ENCODE results near the gene SORCS3. TPM values are rescaled to one million over a fixed set of nuclear protein-coding genes. Genes with fewer than 3 reads are reported as not detected.

SORCS3 gene
- total and polyA plus RNA-seq, 9 of the 15 experiments (the other 6 are each of a cell fraction or from before 2014, with no cell fraction given) = not detected

DNA sequence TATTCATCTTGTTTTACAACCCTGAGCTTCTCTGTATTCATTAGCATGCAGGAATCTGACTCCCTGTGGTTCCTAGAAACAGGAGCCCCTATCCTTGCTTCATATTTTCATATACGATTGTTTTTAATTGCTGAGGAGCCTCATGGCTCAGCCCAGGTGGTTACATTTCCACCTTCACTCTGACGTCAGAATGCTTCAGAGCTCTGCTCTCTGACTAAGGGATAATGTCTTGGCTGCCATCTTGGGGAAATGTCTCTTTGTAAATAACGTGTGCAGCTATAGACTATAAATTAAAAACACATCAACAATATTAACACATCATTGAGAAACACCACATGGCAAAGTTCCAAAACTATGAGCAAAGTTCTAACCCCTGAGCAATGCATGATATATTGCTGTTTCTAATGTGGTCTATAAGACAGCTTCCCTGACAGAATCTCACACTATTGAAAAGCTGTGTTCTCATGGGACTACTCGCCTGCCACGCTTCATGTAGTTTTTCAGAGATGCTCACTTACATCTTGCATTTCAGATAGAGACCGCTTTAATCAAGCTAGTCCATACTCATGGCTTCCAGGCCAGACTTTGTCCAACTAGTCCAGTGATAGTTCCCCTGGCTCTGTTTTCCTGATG, 227.0 kb downstream of the SORCS3 start:
- ChIA-PET POLR2A (no interaction called here), CTCF (ENCODE audit: low intra/inter-chr PET ratio) (no interaction called here)
- Histone ChIP-seq H3K9ac (ENCODE audit: insufficient read depth in 1 of 2, low read depth in 2 of 2, low read length in 2 of 2) (no peak overlapping the region), H3K36me3 (ENCODE audit: control insufficient read depth, insufficient read depth, low read length) (no peaks in the 10 kb centered on the region), H3K9me3 (replicated peaks; ENCODE audit: control insufficient read depth, insufficient read depth, low read depth, low read length) (no peaks in the 10 kb centered on the region), H3K4me1 (replicated peaks in 1 of 2; ENCODE audit: control insufficient read depth in 2 of 2, insufficient read depth in 2 of 2, low read length in 2 of 2) (no peaks in the 10 kb centered on the region), H3K27me3 (ENCODE audit: control insufficient read depth in 2 of 2, insufficient read depth in 2 of 2, low read length in 2 of 2) (no peaks in the 10 kb centered on the region), H3K79me2 (ENCODE audit: control insufficient read depth, insufficient read depth, low read length) (no peaks in the 10 kb centered on the region), H4K20me1 (replicated peaks; ENCODE audit: control insufficient read depth, insufficient read depth, low read length) (no peaks in the 10 kb centered on the region), H3K4me2 (ENCODE audit: insufficient read depth, low read length) (no peak overlapping the region), H3K4me3 (no peak overlapping the region), H3K9me1 (ENCODE audit: control insufficient read depth, insufficient read depth, low read length) (no peaks in the 10 kb centered on the region), H2AFZ (ENCODE audit: low read depth, low read length) (no peak overlapping the region), H3K27ac (ENCODE audit: extremely low read depth, low read depth, low read length) (no peak overlapping the region)
- BruUV-seq (replicated peaks) = no TSS peak
- in situ Hi-C loops (cut with MboI) = no loop called here
- ATAC-seq (no peak), DNase-seq (ENCODE audit: extremely low read depth in 1 of 4, low spot score in 3 of 4) (no peak), FAIRE-seq (no peak)
- TF ChIP-seq KAT8 (IDR thresholded peaks at IDR 0.05; ENCODE audit: low read depth) = no peak
- TF ChIP-seq, protein P1, sequence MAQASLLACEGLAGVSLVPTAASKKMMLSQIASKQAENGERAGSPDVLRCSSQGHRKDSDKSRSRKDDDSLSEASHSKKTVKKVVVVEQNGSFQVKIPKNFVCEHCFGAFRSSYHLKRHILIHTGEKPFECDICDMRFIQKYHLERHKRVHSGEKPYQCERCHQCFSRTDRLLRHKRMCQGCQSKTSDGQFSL (CRISPR knock-in tag; IDR thresholded peaks at IDR 0.05) = no peak
- TF ChIP-seq, protein P1 (tag; IDR thresholded peaks at IDR 0.05) = no peak
- TF ChIP-seq SP2 (IDR thresholded peaks at IDR 0.05; ENCODE audit: extremely low read depth, low read depth, low read length, poor library complexity, severe bottlenecking) = no peak
- no peak for TF ChIP-seq EGR1 (conservative IDR thresholded peaks at IDR 0.05)
- TF ChIP-seq IRF2 (CRISPR knock-in tag; IDR thresholded peaks at IDR 0.05) = no peak
- TF ChIP-seq BACH1 (tag; IDR thresholded peaks at IDR 0.05) = no peak
- TF ChIP-seq ZSCAN32 (CRISPR knock-in tag; IDR thresholded peaks at IDR 0.05) = no peak
- TF ChIP-seq RBBP5 (IDR thresholded peaks at IDR 0.05; ENCODE audit: borderline replicate concordance, insufficient read depth, low read length, poor library complexity, severe bottlenecking) = no peak
- TF ChIP-seq, protein P2, sequence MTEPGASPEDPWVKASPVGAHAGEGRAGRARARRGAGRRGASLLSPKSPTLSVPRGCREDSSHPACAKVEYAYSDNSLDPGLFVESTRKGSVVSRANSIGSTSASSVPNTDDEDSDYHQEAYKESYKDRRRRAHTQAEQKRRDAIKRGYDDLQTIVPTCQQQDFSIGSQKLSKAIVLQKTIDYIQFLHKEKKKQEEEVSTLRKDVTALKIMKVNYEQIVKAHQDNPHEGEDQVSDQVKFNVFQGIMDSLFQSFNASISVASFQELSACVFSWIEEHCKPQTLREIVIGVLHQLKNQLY (CRISPR knock-in tag; conservative IDR thresholded peaks at IDR 0.05) = no peak
- no peak for TF ChIP-seq ZNF124 (CRISPR knock-in tag; IDR thresholded peaks at IDR 0.05)
- TF ChIP-seq SRSF3 (IDR thresholded peaks at IDR 0.05; ENCODE audit: insufficient read depth, low read length) = no peak
- TF ChIP-seq ZNF75A (CRISPR knock-in tag; IDR thresholded peaks at IDR 0.05) = no peak
- no peak for TF ChIP-seq ZNF76 (CRISPR knock-in tag; IDR thresholded peaks at IDR 0.05; ENCODE audit: borderline replicate concordance)
- no peak for TF ChIP-seq MCM3 (IDR thresholded peaks at IDR 0.05)
- TF ChIP-seq ETS2 (tag; IDR thresholded peaks at IDR 0.05; ENCODE audit: borderline replicate concordance, poor library complexity, severe bottlenecking) = no peak
- TF ChIP-seq, protein P3, sequence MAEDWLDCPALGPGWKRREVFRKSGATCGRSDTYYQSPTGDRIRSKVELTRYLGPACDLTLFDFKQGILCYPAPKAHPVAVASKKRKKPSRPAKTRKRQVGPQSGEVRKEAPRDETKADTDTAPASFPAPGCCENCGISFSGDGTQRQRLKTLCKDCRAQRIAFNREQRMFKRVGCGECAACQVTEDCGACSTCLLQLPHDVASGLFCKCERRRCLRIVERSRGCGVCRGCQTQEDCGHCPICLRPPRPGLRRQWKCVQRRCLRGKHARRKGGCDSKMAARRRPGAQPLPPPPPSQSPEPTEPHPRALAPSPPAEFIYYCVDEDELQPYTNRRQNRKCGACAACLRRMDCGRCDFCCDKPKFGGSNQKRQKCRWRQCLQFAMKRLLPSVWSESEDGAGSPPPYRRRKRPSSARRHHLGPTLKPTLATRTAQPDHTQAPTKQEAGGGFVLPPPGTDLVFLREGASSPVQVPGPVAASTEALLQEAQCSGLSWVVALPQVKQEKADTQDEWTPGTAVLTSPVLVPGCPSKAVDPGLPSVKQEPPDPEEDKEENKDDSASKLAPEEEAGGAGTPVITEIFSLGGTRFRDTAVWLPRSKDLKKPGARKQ (CRISPR knock-in tag; IDR thresholded peaks at IDR 0.05) = no peak
- no peak for TF ChIP-seq NFRKB (IDR thresholded peaks at IDR 0.05; ENCODE audit: low read depth)
- intact Hi-C loops (cut with micrococcal nuclease) = no loop called here
- WGBS (ENCODE audit: insufficient coverage, low coverage, missing lambda C conversion rate) = 2% methylated on average over 5 of the region's 6 CpGs

All from K562 (cell line).